Astrocyte (in vitro differentiated cells and primary cell): Measurements from ENCODE around the gene SMARCD2. TPM values are rescaled to one million over a fixed set of nuclear protein-coding genes. Genes with fewer than 3 reads are reported as not detected.
"Not testable (repeated sequence)": the region's sequence is repeated elsewhere in the genome, so short reads cannot be mapped to it uniquely, and the experiment has no call there.

Experiments used
- DNase-seq: peaks from one replicate; pipeline ENCODE4 v3.0.0-alpha.2; 2010; ENCODE audit warnings: low read depth
- FAIRE-seq: peaks from 2 replicates; lab custom pipeline; 2011; peaks lifted over from hg19 to GRCh38; lab: Jason Lieb, UNC
- H2AFZ ChIP-seq: 2 replicates; pipeline ENCODE4 v1.6.0; 2012; ENCODE audit warnings: low read depth, low read length, inconsistent platforms
- H3K27ac ChIP-seq: 2 replicates; pipeline ENCODE4 v1.5.1; 2011; ENCODE audit warnings: low read depth, low read length, inconsistent platforms
- H3K27me3 ChIP-seq: 2 replicates; pipeline ENCODE4 v1.6.0; 2011; ENCODE audit warnings: low read length, inconsistent platforms; ENCODE audit not compliant: insufficient read depth
- H3K36me3 ChIP-seq: 2 replicates; pipeline ENCODE4 v1.5.1; 2011; ENCODE audit warnings: low read length, inconsistent platforms; ENCODE audit not compliant: insufficient read depth
- H3K4me1 ChIP-seq: 2 replicates; pipeline ENCODE4 v1.5.1; 2011; ENCODE audit warnings: low read length, inconsistent platforms; ENCODE audit not compliant: insufficient read depth
- H3K4me2 ChIP-seq: 2 replicates; pipeline ENCODE4 v1.6.0; 2012; ENCODE audit warnings: low read length, inconsistent platforms
- H3K4me3 ChIP-seq: 2 replicates; pipeline ENCODE4 v1.5.1; 2011; ENCODE audit warnings: low read depth, mild to moderate bottlenecking, low read length, inconsistent platforms; ENCODE audit not compliant: insufficient read depth
- H3K79me2 ChIP-seq: 2 replicates; pipeline ENCODE4 v1.6.0; 2012; ENCODE audit warnings: mild to moderate bottlenecking, low read length, inconsistent platforms; ENCODE audit not compliant: insufficient read depth
- H3K9ac ChIP-seq: 2 replicates; pipeline ENCODE4 v1.6.0; 2012; ENCODE audit warnings: mild to moderate bottlenecking, low read length, inconsistent platforms
- H3K9me3 ChIP-seq: 2 replicates; pipeline ENCODE4 v1.5.1; 2012; ENCODE audit warnings: low read depth, mild to moderate bottlenecking, low read length, inconsistent platforms; ENCODE audit not compliant: insufficient read depth
- H4K20me1 ChIP-seq: 2 replicates; pipeline ENCODE4 v1.6.0; 2012; ENCODE audit warnings: low read length, inconsistent platforms; ENCODE audit not compliant: insufficient read depth
- H3K27ac Mint-ChIP-seq: one replicate; pipeline ENCODE4 v1.8.0; 2021; ENCODE audit warnings: mild to moderate bottlenecking, mixed read lengths; ENCODE audit not compliant: unreplicated experiment
- H3K27me3 Mint-ChIP-seq: one replicate; pipeline ENCODE4 v1.8.0; 2021; ENCODE audit warnings: low read depth, mixed read lengths; ENCODE audit not compliant: unreplicated experiment
- H3K36me3 Mint-ChIP-seq: one replicate; pipeline ENCODE4 v1.8.0; 2021; ENCODE audit warnings: low read depth, mixed read lengths; ENCODE audit not compliant: unreplicated experiment
- H3K4me1 Mint-ChIP-seq: one replicate; pipeline ENCODE4 v1.8.0; 2021; ENCODE audit warnings: low read depth, mixed read lengths; ENCODE audit not compliant: unreplicated experiment
- H3K4me3 Mint-ChIP-seq: one replicate; pipeline ENCODE4 v1.8.0; 2021; ENCODE audit warnings: mild to moderate bottlenecking, moderate library complexity, mixed read lengths; ENCODE audit not compliant: unreplicated experiment
- H3K9me3 Mint-ChIP-seq: one replicate; pipeline ENCODE4 v1.8.0; 2021; ENCODE audit warnings: mild to moderate bottlenecking, mixed read lengths; ENCODE audit not compliant: unreplicated experiment
- EZH2 ChIP-seq: IDR thresholded peaks from 2 replicates; pipeline ENCODE4 v1.6.1; 2012; ENCODE audit warnings: mild to moderate bottlenecking, low read length, inconsistent platforms; ENCODE audit not compliant: insufficient read depth
- total RNA-seq: library from RNA; stranded (reverse); gene quantifications from 2 replicates; pipeline ENCODE4 v1.2.1, GENCODE V29; 2021
- TF ChIP-seq, protein P1 (sequence below): IDR thresholded peaks from 2 replicates; pipeline ENCODE4 v1.5.1; 2011; ENCODE audit warnings: low read depth, mild to moderate bottlenecking, inconsistent platforms, low read length, moderate library complexity; ENCODE audit not compliant: insufficient read depth

The SMARCD2 gene
- total RNA-seq, 1 donor from 2014 or later = 33.9 TPM

DNA sequence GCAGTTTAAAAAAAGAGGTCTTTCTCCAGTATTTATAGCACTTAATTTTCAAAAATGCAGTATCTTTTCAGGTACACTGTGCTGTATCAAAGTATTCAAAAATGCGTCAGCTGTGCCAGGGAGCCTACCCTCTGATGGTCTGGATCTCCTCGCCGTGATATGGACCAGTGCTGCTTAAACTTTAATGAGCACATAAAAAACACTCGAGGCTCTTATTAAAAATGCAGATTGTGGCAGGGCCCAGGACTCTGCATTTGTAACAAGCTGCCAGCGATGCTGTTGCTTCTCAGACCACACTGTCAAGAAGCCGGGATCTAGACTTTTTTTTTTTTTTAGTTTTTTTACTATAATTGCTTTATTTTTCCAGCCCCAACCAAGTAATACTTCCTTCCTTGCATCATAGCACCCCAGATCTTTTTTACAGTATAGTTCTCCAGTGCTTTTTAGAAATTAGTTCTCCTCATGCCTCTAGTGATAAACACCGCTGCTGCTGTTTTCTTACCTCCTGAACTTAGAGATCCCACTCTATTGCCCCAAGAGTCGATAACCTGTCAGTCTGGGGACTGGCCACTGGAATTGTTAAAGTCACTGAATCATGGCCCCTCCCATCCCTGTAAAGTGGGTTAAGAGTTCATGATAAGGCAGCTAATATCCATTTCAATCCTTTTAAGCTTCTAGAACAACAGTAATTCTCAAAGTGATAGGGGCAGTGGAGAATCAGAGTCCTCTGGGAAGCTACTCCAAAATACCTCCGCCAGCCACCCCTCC, 1.6 kb upstream of the SMARCD2 start:
- H3K4me3 Mint-ChIP-seq = peak overlapping the region; percentile 83
- no peaks in the 10 kb centered on the region for H3K36me3 ChIP-seq
- H3K27ac ChIP-seq = no peak overlapping the region
- no peak overlapping the region for H3K27ac Mint-ChIP-seq
- H4K20me1 ChIP-seq = peaks cover 28% of the 10 kb centered on the region
- H3K27me3 Mint-ChIP-seq = peaks cover 3% of the 10 kb centered on the region
- no peak overlapping the region for H3K4me2 ChIP-seq
- no peak overlapping the region for H3K9ac ChIP-seq
- no peak for TF ChIP-seq EZH2
- TF ChIP-seq, protein P1, sequence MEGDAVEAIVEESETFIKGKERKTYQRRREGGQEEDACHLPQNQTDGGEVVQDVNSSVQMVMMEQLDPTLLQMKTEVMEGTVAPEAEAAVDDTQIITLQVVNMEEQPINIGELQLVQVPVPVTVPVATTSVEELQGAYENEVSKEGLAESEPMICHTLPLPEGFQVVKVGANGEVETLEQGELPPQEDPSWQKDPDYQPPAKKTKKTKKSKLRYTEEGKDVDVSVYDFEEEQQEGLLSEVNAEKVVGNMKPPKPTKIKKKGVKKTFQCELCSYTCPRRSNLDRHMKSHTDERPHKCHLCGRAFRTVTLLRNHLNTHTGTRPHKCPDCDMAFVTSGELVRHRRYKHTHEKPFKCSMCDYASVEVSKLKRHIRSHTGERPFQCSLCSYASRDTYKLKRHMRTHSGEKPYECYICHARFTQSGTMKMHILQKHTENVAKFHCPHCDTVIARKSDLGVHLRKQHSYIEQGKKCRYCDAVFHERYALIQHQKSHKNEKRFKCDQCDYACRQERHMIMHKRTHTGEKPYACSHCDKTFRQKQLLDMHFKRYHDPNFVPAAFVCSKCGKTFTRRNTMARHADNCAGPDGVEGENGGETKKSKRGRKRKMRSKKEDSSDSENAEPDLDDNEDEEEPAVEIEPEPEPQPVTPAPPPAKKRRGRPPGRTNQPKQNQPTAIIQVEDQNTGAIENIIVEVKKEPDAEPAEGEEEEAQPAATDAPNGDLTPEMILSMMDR = no peak
- no peaks in the 10 kb centered on the region for H3K36me3 Mint-ChIP-seq
- peaks cover 30% of the 10 kb centered on the region for H3K79me2 ChIP-seq
- DNase-seq (no peak), FAIRE-seq (no peak)
- H3K4me3 ChIP-seq = no peak overlapping the region
- H2AFZ ChIP-seq = no peak overlapping the region
- H3K4me1 Mint-ChIP-seq = peaks cover 7% of the 10 kb centered on the region
- H3K9me3 Mint-ChIP-seq = peaks cover 12% of the 10 kb centered on the region
- peaks cover 18% of the 10 kb centered on the region for H3K4me1 ChIP-seq
- H3K27me3 ChIP-seq = no peaks in the 10 kb centered on the region
- H3K9me3 ChIP-seq = no peaks in the 10 kb centered on the region

DNA sequence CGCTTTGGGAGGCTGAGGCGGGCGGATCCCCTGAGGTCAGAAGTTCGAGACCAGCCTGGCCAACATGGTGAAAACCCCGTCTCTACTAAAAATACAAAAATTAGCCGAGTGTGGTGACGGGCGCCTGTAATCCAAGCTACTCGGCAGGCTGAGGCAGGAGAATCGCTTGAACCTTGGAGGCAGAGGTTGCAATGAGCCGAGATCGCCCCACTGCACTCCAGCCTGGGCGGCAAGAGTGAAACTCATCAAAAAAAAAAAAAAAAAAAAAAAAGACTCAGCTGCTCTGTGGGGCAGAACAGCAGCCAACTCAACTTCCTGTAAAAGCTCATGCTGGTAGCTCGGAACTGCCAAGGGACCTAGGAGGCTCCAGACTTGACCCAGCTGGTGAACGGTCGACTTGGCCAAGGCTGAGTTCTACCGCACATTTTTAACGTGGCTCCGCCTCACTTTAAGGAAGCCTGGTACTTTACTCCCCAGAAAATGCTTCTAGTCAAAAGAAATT, 953 bp upstream of the SMARCD2 start:
- Mint-ChIP-seq H3K27ac (peak overlapping the region; percentile 27), H3K4me3 (peak overlapping the region; percentile 83)
- H3K27ac ChIP-seq, H3K9me3 ChIP-seq, H3K9me3 Mint-ChIP-seq, H3K27me3 Mint-ChIP-seq, H3K4me1 Mint-ChIP-seq, H3K27me3 ChIP-seq, H3K36me3 ChIP-seq, H3K36me3 Mint-ChIP-seq, FAIRE-seq: not testable (repeated sequence)
- Histone ChIP-seq H4K20me1 (peaks cover 34% of the 10 kb centered on the region), H3K79me2 (peaks cover 37% of the 10 kb centered on the region), H2AFZ (peak overlapping the region; percentile 76), H3K9ac (peak overlapping the region; percentile 92), H3K4me2 (peak overlapping the region; percentile 100), H3K4me1 (peaks cover 14% of the 10 kb centered on the region), H3K4me3 (peak overlapping the region; percentile 68)
- peak; percentile 53 for DNase-seq

- H3K79me2 ChIP-seq = peaks cover 49% of the 10 kb centered on the region
- H4K20me1 ChIP-seq = peaks cover 47% of the 10 kb centered on the region
- no peaks in the 10 kb centered on the region for H3K9me3 Mint-ChIP-seq
- no peaks in the 10 kb centered on the region for H3K36me3 Mint-ChIP-seq
- no peaks in the 10 kb centered on the region for H3K27me3 ChIP-seq
- H3K27ac ChIP-seq = peak overlapping the region; percentile 60
- peak overlapping the region; percentile 100 for H3K4me2 ChIP-seq
- H3K27me3 Mint-ChIP-seq = no peaks in the 10 kb centered on the region
- no peak for FAIRE-seq
- H3K4me3 ChIP-seq = peak overlapping the region; percentile 88
- H3K4me1 ChIP-seq = peaks cover 14% of the 10 kb centered on the region
- peak overlapping the region; percentile 70 for H2AFZ ChIP-seq
- peak overlapping the region; percentile 92 for H3K9ac ChIP-seq
- TF ChIP-seq EZH2 = no peak
- TF ChIP-seq, protein P1 = no peak
- peak overlapping the region; percentile 94 for H3K4me3 Mint-ChIP-seq
- peaks cover 7% of the 10 kb centered on the region for H3K4me1 Mint-ChIP-seq
- no peaks in the 10 kb centered on the region for H3K9me3 ChIP-seq
- peak; percentile 9 for DNase-seq
- H3K36me3 ChIP-seq = no peaks in the 10 kb centered on the region
- peak overlapping the region; percentile 89 for H3K27ac Mint-ChIP-seq
These were observed 329 bp downstream of the SMARCD2 start for GRCh38 chr17:63842173-63842539.
